ENCODE measurements around the gene EWSR1.

Gene EWSR1

GRCh38 chr22:29315286-29316140, 47.4 kb downstream of the EWSR1 start, which contains the start of gene RASL10A:
RASL10A (minus strand) TSS chr22:29315697; CDS start chr22:29315246, 451 bp downstream.
- no peaks in the 10 kb centered on the region for H3F3A ChIP-seq (ENCODE audit: low read depth)
- no peaks in the 10 kb centered on the region for H3K79me2 ChIP-seq (ENCODE audit: insufficient read depth, low read length)
- H3K4me3 ChIP-seq (ENCODE audit: low read length, poor library complexity, severe bottlenecking) = no peak within 1 kb of the TSS
- H3K9me3 ChIP-seq (ENCODE audit: insufficient read depth, low read depth, low read length) = no peaks in the 10 kb centered on the region
- H4K20me1 ChIP-seq (ENCODE audit: insufficient read depth, low read length, poor library complexity, severe bottlenecking) = no peaks in the 10 kb centered on the region
- H2AFZ ChIP-seq (ENCODE audit: low read length) = no peak within 1 kb of the TSS; the same call in 1 of the 2 replicates
- H3K36me3 ChIP-seq (ENCODE audit: insufficient read depth, low read length) = no peaks in the 10 kb centered on the region
- no peak within 1 kb of the TSS for H3K4me2 ChIP-seq (ENCODE audit: low read depth, low read length, poor library complexity, severe bottlenecking)
- no peaks in the 10 kb centered on the region for H3K27me3 ChIP-seq (ENCODE audit: insufficient read depth, low read length, poor library complexity, severe bottlenecking)
- no peak within 1 kb of the TSS for H3K9ac ChIP-seq (ENCODE audit: low read depth, low read length, poor library complexity, severe bottlenecking)
- TF ChIP-seq EZH2phosphoT487 (IDR thresholded peaks at IDR 0.05; ENCODE audit: borderline replicate concordance) (no peak), CTCF (conservative IDR thresholded peaks at IDR 0.05; ENCODE audit: low read length) (no peak)
- H3K4me1 ChIP-seq (ENCODE audit: insufficient read depth, low read length, poor library complexity, severe bottlenecking) = no peaks in the 10 kb centered on the region
- H3K9me2 ChIP-seq (replicated peaks; ENCODE audit: low read depth, low read length) = no peaks in the 10 kb centered on the region

GRCh38 chr22:29316141-29316828, 48.2 kb downstream of the EWSR1 start:
- no peaks in the 10 kb centered on the region for H4K20me1 ChIP-seq (ENCODE audit: insufficient read depth, low read length, poor library complexity, severe bottlenecking)
- H3K4me1 ChIP-seq (ENCODE audit: insufficient read depth, low read length, poor library complexity, severe bottlenecking) = no peaks in the 10 kb centered on the region
- H3K9me3 ChIP-seq (ENCODE audit: insufficient read depth, low read depth, low read length) = no peaks in the 10 kb centered on the region
- H3K27me3 ChIP-seq (ENCODE audit: insufficient read depth, low read length, poor library complexity, severe bottlenecking) = no peaks in the 10 kb centered on the region
- H3F3A ChIP-seq (ENCODE audit: low read depth) = no peaks in the 10 kb centered on the region
- no peaks in the 10 kb centered on the region for H3K36me3 ChIP-seq (ENCODE audit: insufficient read depth, low read length)
- TF ChIP-seq CTCF (conservative IDR thresholded peaks at IDR 0.05; ENCODE audit: low read length) (no peak), EZH2phosphoT487 (IDR thresholded peaks at IDR 0.05; ENCODE audit: borderline replicate concordance) (no peak)
- H2AFZ ChIP-seq (ENCODE audit: low read length) = no peak overlapping the region
- H3K79me2 ChIP-seq (ENCODE audit: insufficient read depth, low read length) = no peaks in the 10 kb centered on the region
- H3K4me3 ChIP-seq (ENCODE audit: low read length, poor library complexity, severe bottlenecking) = no peak overlapping the region
- H3K4me2 ChIP-seq (ENCODE audit: low read depth, low read length, poor library complexity, severe bottlenecking) = no peak overlapping the region
- H3K9ac ChIP-seq (ENCODE audit: low read depth, low read length, poor library complexity, severe bottlenecking) = no peak overlapping the region
- H3K9me2 ChIP-seq (replicated peaks; ENCODE audit: low read depth, low read length) = no peaks in the 10 kb centered on the region

GRCh38 chr22:29317827-29318454, 49.9 kb downstream of the EWSR1 start:
- H3K9ac ChIP-seq (ENCODE audit: low read depth, low read length, poor library complexity, severe bottlenecking) = no peak overlapping the region
- H3K36me3 ChIP-seq (ENCODE audit: insufficient read depth, low read length) = no peaks in the 10 kb centered on the region
- no peaks in the 10 kb centered on the region for H3F3A ChIP-seq (ENCODE audit: low read depth)
- H3K9me3 ChIP-seq (ENCODE audit: insufficient read depth, low read depth, low read length) = no peaks in the 10 kb centered on the region
- H3K27me3 ChIP-seq (ENCODE audit: insufficient read depth, low read length, poor library complexity, severe bottlenecking) = no peaks in the 10 kb centered on the region
- no peak overlapping the region for H2AFZ ChIP-seq (ENCODE audit: low read length)
- H3K4me1 ChIP-seq (ENCODE audit: insufficient read depth, low read length, poor library complexity, severe bottlenecking) = no peaks in the 10 kb centered on the region
- no peak for TF ChIP-seq EZH2phosphoT487 (IDR thresholded peaks at IDR 0.05; ENCODE audit: borderline replicate concordance)
- no peak for TF ChIP-seq CTCF (conservative IDR thresholded peaks at IDR 0.05; ENCODE audit: low read length)
- no peak overlapping the region for H3K4me3 ChIP-seq (ENCODE audit: low read length, poor library complexity, severe bottlenecking)
- H3K4me2 ChIP-seq (ENCODE audit: low read depth, low read length, poor library complexity, severe bottlenecking) = no peak overlapping the region
- no peaks in the 10 kb centered on the region for H3K9me2 ChIP-seq (replicated peaks; ENCODE audit: low read depth, low read length)
- no peaks in the 10 kb centered on the region for H3K79me2 ChIP-seq (ENCODE audit: insufficient read depth, low read length)
- H4K20me1 ChIP-seq (ENCODE audit: insufficient read depth, low read length, poor library complexity, severe bottlenecking) = no peaks in the 10 kb centered on the region

All from Loucy (cell line).